Measurements from ENCODE around the gene EPHA4.
"Not testable (repeated sequence)": the region's sequence is repeated elsewhere in the genome, so short reads cannot be mapped to it uniquely, and the experiment has no call there.

The EPHA4 gene

DNA sequence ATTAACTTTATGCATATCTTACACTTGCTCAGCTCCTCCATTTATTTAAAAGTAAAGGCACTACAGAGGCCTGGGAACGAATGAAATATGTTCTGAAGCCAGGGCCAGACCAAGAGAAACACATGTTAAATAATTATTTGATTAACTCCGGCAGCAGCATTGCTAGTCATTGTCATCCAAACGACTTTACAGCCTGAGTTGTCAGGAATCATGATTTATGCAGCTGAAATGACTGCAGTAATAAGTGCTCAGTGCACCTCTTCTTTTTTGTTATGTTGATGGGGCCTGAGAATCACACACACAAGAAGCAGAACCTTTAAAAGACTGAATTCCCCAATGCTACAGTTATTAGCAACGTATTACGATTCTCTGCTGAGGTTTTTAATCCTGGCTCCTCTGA, 58.9 kb downstream of the EPHA4 start:
- Histone ChIP-seq H2AFZ (ENCODE audit: low read depth, low read length) (no peak overlapping the region), H4K91ac (ENCODE audit: low read length) (no peak overlapping the region), H2BK5ac (ENCODE audit: low read depth, low read length, poor library complexity, severe bottlenecking) (no peak overlapping the region), H3K4me1 (ENCODE audit: control insufficient read depth, insufficient read depth, low read depth, low read length) (peaks cover 3% of the 10 kb centered on the region), H3K27me3 (ENCODE audit: control insufficient read depth in 1 of 2, insufficient read depth in 1 of 2, low read length in 2 of 2) (no peaks in the 10 kb centered on the region), H3K9ac (ENCODE audit: low read length) (no peak overlapping the region), H3K4me3 (ENCODE audit: insufficient read depth in 1 of 2, low read depth in 1 of 2, low read length in 2 of 2) (no peak overlapping the region), H3K4me2 (ENCODE audit: low read length, poor library complexity, severe bottlenecking) (no peak overlapping the region), H3K9me3 (ENCODE audit: control insufficient read depth, low read length) (no peaks in the 10 kb centered on the region), H4K8ac (ENCODE audit: low read length) (no peak overlapping the region), H3K79me1 (replicated peaks; ENCODE audit: low read length, poor library complexity, severe bottlenecking) (peaks cover 25% of the 10 kb centered on the region), H2BK12ac (ENCODE audit: low read length in 2 of 2) (no peak overlapping the region), H2BK15ac (ENCODE audit: low read depth, poor library complexity, severe bottlenecking) (no peak overlapping the region), H3K36me3 (ENCODE audit: control insufficient read depth in 1 of 2, insufficient read depth in 2 of 2, low read depth in 1 of 2, low read length in 2 of 2) (no peaks in the 10 kb centered on the region), H2BK120ac (ENCODE audit: low read depth, low read length) (no peak overlapping the region), H3K23ac (ENCODE audit: low read length in 2 of 2) (no peak overlapping the region), H3K4ac (ENCODE audit: low read depth in 1 of 2, low read length in 2 of 2) (no peak overlapping the region), H3K14ac (ENCODE audit: low read length in 2 of 2) (no peak overlapping the region), H3K27ac (ENCODE audit: low read length, poor library complexity, severe bottlenecking) (no peak overlapping the region), H3K18ac (ENCODE audit: low read depth in 1 of 2, low read length in 2 of 2) (no peak overlapping the region), H2AK5ac (ENCODE audit: low read length, severe bottlenecking) (no peak overlapping the region)
- no peak for DNase-seq
- 56% methylated on average over 3 of the region's 5 CpGs for WGBS

DNA sequence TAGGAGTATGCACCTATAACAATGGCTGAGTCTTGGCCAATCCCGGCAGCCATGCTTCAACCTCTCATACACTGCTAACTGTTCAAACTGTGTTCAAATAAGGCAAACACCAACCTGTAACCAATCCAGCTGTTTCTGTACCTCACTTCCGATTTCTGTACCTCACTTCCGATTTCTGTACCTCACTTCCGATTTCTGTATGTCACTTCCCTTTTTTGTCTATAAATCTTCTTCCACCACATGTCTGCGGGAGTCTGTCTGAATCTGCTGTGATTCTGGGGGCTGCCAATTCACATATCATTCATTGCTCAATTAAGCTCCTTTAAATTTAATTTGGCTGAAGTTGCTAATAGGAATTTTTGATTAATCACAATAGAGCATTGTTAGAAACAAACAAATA, 60.8 kb downstream of the EPHA4 start:
- not testable (repeated sequence) for DNase-seq; H3K4me3 ChIP-seq (ENCODE audit: insufficient read depth in 1 of 2, low read depth in 1 of 2, low read length in 2 of 2); H3K18ac ChIP-seq (ENCODE audit: low read depth in 1 of 2, low read length in 2 of 2); H3K27me3 ChIP-seq (ENCODE audit: control insufficient read depth in 1 of 2, insufficient read depth in 1 of 2, low read length in 2 of 2); H3K23ac ChIP-seq (ENCODE audit: low read length in 2 of 2); H3K4me1 ChIP-seq (ENCODE audit: control insufficient read depth, insufficient read depth, low read depth, low read length); H4K91ac ChIP-seq (ENCODE audit: low read length); H2BK12ac ChIP-seq (ENCODE audit: low read length in 2 of 2); H2AK5ac ChIP-seq (ENCODE audit: low read length, severe bottlenecking); H2BK120ac ChIP-seq (ENCODE audit: low read depth, low read length); H3K36me3 ChIP-seq (ENCODE audit: control insufficient read depth in 1 of 2, insufficient read depth in 2 of 2, low read depth in 1 of 2, low read length in 2 of 2); H3K27ac ChIP-seq (ENCODE audit: low read length, poor library complexity, severe bottlenecking); H3K9me3 ChIP-seq (ENCODE audit: control insufficient read depth, low read length); H3K14ac ChIP-seq (ENCODE audit: low read length in 2 of 2); H4K8ac ChIP-seq (ENCODE audit: low read length); H2AFZ ChIP-seq (ENCODE audit: low read depth, low read length); H2BK15ac ChIP-seq (ENCODE audit: low read depth, poor library complexity, severe bottlenecking); H3K9ac ChIP-seq (ENCODE audit: low read length); H3K4me2 ChIP-seq (ENCODE audit: low read length, poor library complexity, severe bottlenecking); H3K4ac ChIP-seq (ENCODE audit: low read depth in 1 of 2, low read length in 2 of 2); H2BK5ac ChIP-seq (ENCODE audit: low read depth, low read length, poor library complexity, severe bottlenecking)
- 95% methylated on average over 5 of the region's 5 CpGs for WGBS
- H3K79me1 ChIP-seq (replicated peaks; ENCODE audit: low read length, poor library complexity, severe bottlenecking): peaks cover 23% of the 10 kb centered on the region

DNA sequence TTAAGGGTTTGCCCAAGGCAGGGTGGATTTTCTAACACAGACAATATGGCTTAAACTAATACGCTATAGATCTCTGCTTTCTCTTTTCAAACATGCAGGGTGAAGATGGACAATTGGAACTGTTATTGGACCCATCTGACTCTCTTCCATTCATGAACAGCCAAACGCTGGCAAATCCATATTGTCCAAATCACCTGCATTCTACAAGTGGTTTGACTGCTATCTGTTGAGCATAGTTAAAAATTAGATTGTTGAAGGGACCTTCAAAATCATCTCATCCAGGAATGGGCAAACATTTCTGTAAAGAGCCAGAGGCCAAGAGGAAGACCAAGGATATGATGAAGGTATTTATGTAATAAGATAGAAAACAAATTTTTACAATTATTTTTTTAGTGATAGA, 65.6 kb downstream of the EPHA4 start:
- Histone ChIP-seq H2AK5ac (ENCODE audit: low read length, severe bottlenecking) (no peak overlapping the region), H3K23ac (ENCODE audit: low read length in 2 of 2) (no peak overlapping the region), H3K4me1 (ENCODE audit: control insufficient read depth, insufficient read depth, low read depth, low read length) (peaks cover 3% of the 10 kb centered on the region), H3K14ac (ENCODE audit: low read length in 2 of 2) (no peak overlapping the region), H2BK5ac (ENCODE audit: low read depth, low read length, poor library complexity, severe bottlenecking) (no peak overlapping the region), H3K9me3 (ENCODE audit: control insufficient read depth, low read length) (no peaks in the 10 kb centered on the region), H3K4me3 (ENCODE audit: insufficient read depth in 1 of 2, low read depth in 1 of 2, low read length in 2 of 2) (no peak overlapping the region), H2AFZ (ENCODE audit: low read depth, low read length) (no peak overlapping the region), H4K8ac (ENCODE audit: low read length) (no peak overlapping the region), H2BK12ac (ENCODE audit: low read length in 2 of 2) (no peak overlapping the region), H3K27ac (ENCODE audit: low read length, poor library complexity, severe bottlenecking) (no peak overlapping the region), H3K4ac (ENCODE audit: low read depth in 1 of 2, low read length in 2 of 2) (no peak overlapping the region), H3K9ac (ENCODE audit: low read length) (no peak overlapping the region), H2BK120ac (ENCODE audit: low read depth, low read length) (no peak overlapping the region), H4K91ac (ENCODE audit: low read length) (no peak overlapping the region), H3K27me3 (ENCODE audit: control insufficient read depth in 1 of 2, insufficient read depth in 1 of 2, low read length in 2 of 2) (no peaks in the 10 kb centered on the region), H3K36me3 (ENCODE audit: control insufficient read depth in 1 of 2, insufficient read depth in 2 of 2, low read depth in 1 of 2, low read length in 2 of 2) (no peaks in the 10 kb centered on the region), H2BK15ac (ENCODE audit: low read depth, poor library complexity, severe bottlenecking) (no peak overlapping the region), H3K18ac (ENCODE audit: low read depth in 1 of 2, low read length in 2 of 2) (no peak overlapping the region), H3K79me1 (replicated peaks; ENCODE audit: low read length, poor library complexity, severe bottlenecking) (peaks cover 14% of the 10 kb centered on the region), H3K4me2 (ENCODE audit: low read length, poor library complexity, severe bottlenecking) (no peak overlapping the region)
- no CpG with 5 or more reads among the region's 2 CpGs for WGBS
- no peak for DNase-seq

DNA sequence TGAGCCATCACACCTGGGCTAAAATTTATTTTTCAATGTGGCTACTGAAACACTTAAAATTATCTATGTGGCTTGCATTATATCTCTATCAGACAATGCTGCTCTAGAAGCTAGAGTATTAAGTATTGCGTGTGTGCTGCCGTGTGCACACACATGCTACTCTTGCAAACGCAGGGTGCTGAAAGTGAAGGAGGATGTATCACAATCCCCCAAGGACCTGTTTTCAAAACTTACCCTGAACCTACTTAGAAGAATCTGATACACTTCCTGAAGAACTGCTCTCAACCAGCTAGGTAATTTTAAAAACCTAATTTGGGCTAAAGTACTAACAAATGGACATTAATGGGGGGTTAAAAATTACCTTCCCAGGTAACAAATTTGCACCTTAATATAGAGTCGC, 66.5 kb downstream of the EPHA4 start:
- peaks cover 2% of the 10 kb centered on the region in 2 experiments for H3K36me3 ChIP-seq (ENCODE audit: control insufficient read depth in 1 of 2, insufficient read depth in 2 of 2, low read depth in 1 of 2, low read length in 2 of 2)
- H3K79me1 ChIP-seq (replicated peaks; ENCODE audit: low read length, poor library complexity, severe bottlenecking): peaks cover 14% of the 10 kb centered on the region
- H3K9ac ChIP-seq (ENCODE audit: low read length): no peak overlapping the region
- no peak overlapping the region for H3K27ac ChIP-seq (ENCODE audit: low read length, poor library complexity, severe bottlenecking)
- H3K23ac ChIP-seq (ENCODE audit: low read length in 2 of 2): no peak overlapping the region
- H2BK15ac ChIP-seq (ENCODE audit: low read depth, poor library complexity, severe bottlenecking): no peak overlapping the region
- no peak overlapping the region for H3K4me2 ChIP-seq (ENCODE audit: low read length, poor library complexity, severe bottlenecking)
- no peak overlapping the region for H2AFZ ChIP-seq (ENCODE audit: low read depth, low read length)
- H3K4me1 ChIP-seq (ENCODE audit: control insufficient read depth, insufficient read depth, low read depth, low read length): peaks cover 6% of the 10 kb centered on the region
- no peak overlapping the region for H3K4me3 ChIP-seq (ENCODE audit: insufficient read depth in 1 of 2, low read depth in 1 of 2, low read length in 2 of 2)
- 97% methylated on average over 4 of the region's 4 CpGs for WGBS
- no peak overlapping the region for H3K4ac ChIP-seq (ENCODE audit: low read depth in 1 of 2, low read length in 2 of 2)
- no peak overlapping the region for H4K8ac ChIP-seq (ENCODE audit: low read length)
- no peak overlapping the region for H4K91ac ChIP-seq (ENCODE audit: low read length)
- no peaks in the 10 kb centered on the region for H3K27me3 ChIP-seq (ENCODE audit: control insufficient read depth in 1 of 2, insufficient read depth in 1 of 2, low read length in 2 of 2)
- H3K18ac ChIP-seq (ENCODE audit: low read depth in 1 of 2, low read length in 2 of 2): no peak overlapping the region
- no peak overlapping the region for H2BK5ac ChIP-seq (ENCODE audit: low read depth, low read length, poor library complexity, severe bottlenecking)
- H3K9me3 ChIP-seq (ENCODE audit: control insufficient read depth, low read length): no peaks in the 10 kb centered on the region
- no peak for DNase-seq
- no peak overlapping the region for H2AK5ac ChIP-seq (ENCODE audit: low read length, severe bottlenecking)
- H2BK120ac ChIP-seq (ENCODE audit: low read depth, low read length): no peak overlapping the region
- H2BK12ac ChIP-seq (ENCODE audit: low read length in 2 of 2): no peak overlapping the region
- H3K14ac ChIP-seq (ENCODE audit: low read length in 2 of 2): no peak overlapping the region
